ENCODE measurements around the gene ACOT11.

Gene ACOT11

GRCh38 chr1:54593571-54594160, 45.6 kb downstream of the ACOT11 start:
- DNase-seq = no peak

GRCh38 chr1:54594463-54594862, 46.4 kb downstream of the ACOT11 start:
- no peak for DNase-seq

GRCh38 chr1:54595956-54596498, 48.0 kb downstream of the ACOT11 start:
- no peak for DNase-seq

- no peak for DNase-seq
These were observed 48.7 kb downstream of the ACOT11 start for GRCh38 chr1:54596756-54597155.

- no peak for DNase-seq
These were observed 49.5 kb downstream of the ACOT11 start for GRCh38 chr1:54597455-54598030.

- DNase-seq = no peak
These were observed 51.3 kb downstream of the ACOT11 start for GRCh38 chr1:54599211-54599823.

GRCh38 chr1:54600947-54601721, 53.1 kb downstream of the ACOT11 start:
- DNase-seq = no peak

- DNase-seq = no peak
These were observed 53.7 kb downstream of the ACOT11 start for GRCh38 chr1:54601730-54602129.

- no peak for DNase-seq
These were observed 54.5 kb downstream of the ACOT11 start for GRCh38 chr1:54602554-54602953.

GRCh38 chr1:54603241-54603640, 55.2 kb downstream of the ACOT11 start:
- no peak for DNase-seq

GRCh38 chr1:54604051-54604450, 56.0 kb downstream of the ACOT11 start:
- no peak for DNase-seq

GRCh38 chr1:54604572-54605370, 56.7 kb downstream of the ACOT11 start:
- no peak for DNase-seq

- no peak for DNase-seq
These were observed 58.3 kb downstream of the ACOT11 start for GRCh38 chr1:54606096-54606989.

- DNase-seq = no peak
These were observed 58.9 kb downstream of the ACOT11 start for GRCh38 chr1:54606990-54607325.

- no peak for DNase-seq
These were observed 60.0 kb downstream of the ACOT11 start for GRCh38 chr1:54607821-54608565.

- DNase-seq = no peak
These were observed 60.7 kb downstream of the ACOT11 start for GRCh38 chr1:54608566-54609230.

GRCh38 chr1:54609301-54609921, 61.4 kb downstream of the ACOT11 start:
- DNase-seq = no peak

GRCh38 chr1:54610048-54610447, 62.0 kb downstream of the ACOT11 start:
- DNase-seq = no peak

GRCh38 chr1:54610601-54611580, 62.9 kb downstream of the ACOT11 start:
- DNase-seq = no peak

Measured in activated CD8-positive, alpha-beta memory T cell treated with anti-CD3 and anti-CD28 coated beads, Interleukin-2, amount 50 U/mL, for 4 hours (primary cell).